HG03354 (cell line): ENCODE data around the gene PRPF31.

Experiments used
- ATAC-seq: cut with Tn5 transposase; IDR thresholded peaks from one replicate; pipeline ENCODE4 v1.9.1; 2021; ENCODE audit warnings: mild to moderate bottlenecking; ENCODE audit not compliant: unreplicated experiment, poor library complexity, severe bottlenecking

PRPF31 gene

DNA sequence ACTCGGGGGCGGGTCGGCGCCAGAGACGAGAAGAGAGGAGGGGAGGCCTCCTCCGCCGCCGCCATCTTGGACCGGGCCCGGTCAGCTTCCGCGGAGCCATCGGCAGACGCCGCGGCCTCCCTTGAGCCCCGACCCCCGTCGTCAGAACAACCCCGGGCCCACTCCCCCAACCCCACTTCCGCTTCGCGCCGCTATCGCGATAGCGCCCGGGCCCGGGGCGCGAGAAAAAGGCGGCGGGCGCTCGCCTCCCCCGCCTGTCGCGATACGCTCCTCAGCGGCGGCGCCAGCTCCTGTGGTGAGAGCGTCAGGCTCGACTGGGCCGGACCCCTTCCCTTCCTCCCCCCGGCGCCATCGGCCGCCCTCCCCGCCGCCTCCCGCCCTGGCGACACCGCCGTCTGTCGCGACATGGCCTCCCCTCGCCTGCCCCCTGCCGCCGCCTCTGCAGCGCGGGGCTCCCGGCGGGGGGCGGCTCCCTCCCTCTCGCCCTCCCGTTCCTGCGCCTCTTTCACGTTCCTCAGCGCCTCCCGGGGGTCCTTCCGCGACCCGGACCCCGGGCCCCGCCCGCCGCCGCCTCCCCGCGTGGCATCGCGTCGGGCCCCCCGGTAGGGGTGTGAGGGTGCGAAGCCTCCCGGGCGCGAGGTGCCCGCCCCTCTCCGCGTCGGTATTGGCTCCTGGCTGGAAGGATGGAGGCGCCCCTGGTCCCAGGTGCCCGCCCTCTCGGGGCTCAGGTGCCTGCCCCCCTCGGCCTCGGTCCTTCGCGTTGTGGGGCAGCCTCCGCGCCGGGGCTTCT, 22.3 kb downstream of the PRPF31 start, which contains the start of gene CNOT3:
Gene CNOT3, plus strand, starts transcription at position 64 of the 790 bp plus-strand sequence. CDS start 5,217 bp downstream, outside the sequence.
- no peak for ATAC-seq

DNA sequence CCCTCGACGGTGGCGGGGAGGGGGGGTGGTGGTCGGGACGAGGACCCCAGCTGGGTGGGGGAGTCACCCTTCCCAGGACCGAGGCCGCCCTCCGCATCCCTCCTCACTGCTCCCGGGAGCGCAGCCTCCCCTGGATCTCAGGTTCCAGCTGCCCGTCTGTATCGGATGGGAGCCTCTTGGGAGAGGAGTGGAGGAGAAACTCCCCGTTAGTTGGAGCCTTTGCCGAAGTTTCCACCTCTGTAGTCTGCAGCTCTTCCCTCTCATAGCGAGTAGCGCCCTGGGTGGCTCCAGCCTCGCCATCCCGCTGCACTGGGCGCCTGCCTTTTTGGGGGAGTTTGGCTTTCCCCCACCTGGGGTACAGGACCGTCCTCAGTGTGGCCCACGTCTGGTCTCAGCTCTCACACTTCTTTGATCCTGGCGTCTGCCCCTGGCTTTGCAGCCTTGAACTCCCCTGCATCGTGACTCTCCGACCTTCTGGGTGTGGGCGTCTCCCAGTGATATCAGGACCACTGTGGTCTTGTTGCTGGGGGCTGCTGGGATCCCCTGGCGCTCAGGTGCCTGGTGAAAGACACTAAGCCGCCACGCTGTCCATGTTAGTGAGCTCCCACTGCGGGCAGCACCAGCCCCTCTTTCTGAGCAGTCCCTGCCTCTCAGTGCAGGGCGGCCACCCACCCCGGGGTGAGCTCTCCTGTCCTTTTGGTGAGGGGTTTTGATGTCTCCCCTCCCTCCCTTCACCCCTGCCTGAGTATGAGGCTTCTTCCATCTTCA, 23.1 kb downstream of the PRPF31 start:
- no peak for ATAC-seq

DNA sequence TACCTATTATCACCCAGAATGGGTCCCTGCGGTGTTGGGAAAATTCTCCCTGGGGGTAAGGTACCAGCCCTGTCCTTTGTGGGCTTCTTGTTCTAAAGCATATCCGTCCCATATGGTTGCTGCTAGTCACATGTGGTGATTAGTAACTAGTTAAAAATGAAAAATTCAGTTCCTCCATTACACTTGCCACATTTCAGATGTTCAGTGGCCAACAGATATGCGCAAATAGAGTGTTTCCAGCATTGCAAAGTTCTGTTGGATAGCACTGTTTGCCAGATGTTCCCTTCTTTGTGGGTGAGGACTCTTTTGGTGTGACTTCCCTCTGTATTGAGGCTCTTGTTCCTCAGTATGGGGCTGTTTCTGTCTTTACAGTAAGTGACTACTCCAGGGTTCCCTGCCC, 25.8 kb downstream of the PRPF31 start:
- ATAC-seq: no peak

DNA sequence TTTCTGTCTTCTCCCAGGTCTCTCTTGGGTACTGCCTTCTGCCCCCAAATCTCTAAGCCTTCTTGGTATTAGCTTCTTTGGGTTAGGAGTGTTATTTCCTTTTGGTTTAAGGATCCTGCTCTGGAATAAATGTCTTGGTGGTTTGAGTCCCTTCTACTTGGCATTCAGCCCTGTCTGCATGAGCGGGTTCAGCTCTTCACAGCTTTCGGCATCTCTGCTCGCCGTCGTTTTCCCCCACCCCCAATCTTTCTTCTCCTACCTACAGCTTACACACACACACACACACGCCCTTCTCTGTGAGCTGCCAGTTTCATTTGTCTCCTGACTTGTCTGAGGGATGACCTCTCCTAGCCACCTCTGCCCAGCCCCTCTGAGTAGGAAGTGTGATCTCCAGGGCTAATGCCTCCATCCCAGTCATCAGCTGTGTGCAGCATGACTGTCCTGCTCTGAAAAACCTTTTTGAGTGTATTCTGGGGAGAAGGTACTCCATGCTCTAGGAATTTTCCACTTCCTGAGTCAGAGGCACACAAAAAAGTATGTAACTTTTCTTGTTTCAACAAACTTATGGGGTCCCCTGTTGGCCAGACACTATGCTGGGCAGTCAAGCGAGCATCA, 26.7 kb downstream of the PRPF31 start:
- no peak for ATAC-seq

DNA sequence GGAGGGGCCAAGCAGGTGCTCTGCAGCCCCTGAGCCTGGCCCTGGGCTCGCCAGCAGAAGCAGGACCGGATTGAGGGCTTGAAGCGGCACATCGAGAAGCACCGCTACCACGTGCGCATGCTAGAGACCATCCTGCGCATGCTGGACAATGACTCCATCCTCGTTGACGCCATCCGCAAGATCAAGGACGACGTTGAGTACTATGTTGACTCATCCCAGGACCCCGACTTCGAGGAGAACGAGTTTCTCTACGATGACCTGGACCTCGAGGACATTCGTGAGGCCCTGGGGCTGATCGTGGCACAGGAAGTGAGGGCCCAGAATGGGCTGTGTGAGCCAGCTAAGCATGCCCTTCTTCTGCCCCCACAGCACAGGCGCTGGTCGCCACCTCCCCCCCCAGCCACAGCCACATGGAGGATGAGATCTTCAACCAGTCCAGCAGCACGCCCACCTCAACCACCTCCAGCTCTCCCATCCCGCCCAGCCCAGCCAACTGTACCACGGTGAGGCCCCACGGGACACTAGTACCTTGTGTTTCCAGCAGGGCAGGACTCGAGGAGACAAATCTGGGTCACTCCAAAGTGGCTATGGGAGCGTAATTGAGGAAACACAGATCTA, 30.1 kb downstream of the PRPF31 start:
- no peak for ATAC-seq

DNA sequence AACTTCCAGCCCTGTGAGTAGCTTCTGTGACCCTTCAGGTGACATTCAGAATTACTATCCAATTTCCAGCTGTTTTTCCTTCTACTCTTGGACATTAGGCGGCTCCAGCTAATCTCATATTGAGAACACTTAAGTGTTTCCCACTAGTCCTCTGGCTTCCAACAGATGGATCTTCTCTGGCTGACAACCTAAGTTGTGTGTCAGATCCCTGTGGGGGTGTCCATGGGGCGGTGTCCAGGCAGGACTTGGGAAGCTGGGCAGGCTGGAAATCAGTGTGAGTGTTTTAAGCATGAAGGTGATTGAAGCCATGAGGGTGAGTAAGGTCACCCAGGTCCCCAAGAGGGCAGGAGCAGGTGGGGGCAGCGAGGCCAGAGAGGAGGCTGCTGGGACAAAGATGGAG, 32.1 kb downstream of the PRPF31 start:
- ATAC-seq: no peak

DNA sequence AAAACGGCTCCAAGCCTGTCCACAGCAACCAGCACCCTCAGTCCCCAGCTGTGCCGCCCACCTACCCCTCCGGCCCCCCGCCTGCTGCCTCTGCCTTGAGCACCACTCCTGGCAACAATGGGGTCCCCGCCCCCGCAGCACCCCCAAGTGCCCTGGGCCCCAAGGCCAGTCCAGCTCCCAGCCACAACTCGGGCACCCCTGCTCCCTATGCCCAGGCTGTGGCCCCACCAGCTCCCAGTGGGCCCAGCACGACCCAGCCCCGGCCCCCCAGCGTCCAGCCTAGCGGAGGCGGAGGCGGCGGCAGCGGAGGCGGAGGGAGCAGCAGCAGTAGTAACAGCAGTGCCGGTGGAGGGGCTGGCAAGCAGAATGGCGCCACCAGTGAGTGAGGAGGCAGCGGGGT, 32.6 kb downstream of the PRPF31 start:
- ATAC-seq: no peak

DNA sequence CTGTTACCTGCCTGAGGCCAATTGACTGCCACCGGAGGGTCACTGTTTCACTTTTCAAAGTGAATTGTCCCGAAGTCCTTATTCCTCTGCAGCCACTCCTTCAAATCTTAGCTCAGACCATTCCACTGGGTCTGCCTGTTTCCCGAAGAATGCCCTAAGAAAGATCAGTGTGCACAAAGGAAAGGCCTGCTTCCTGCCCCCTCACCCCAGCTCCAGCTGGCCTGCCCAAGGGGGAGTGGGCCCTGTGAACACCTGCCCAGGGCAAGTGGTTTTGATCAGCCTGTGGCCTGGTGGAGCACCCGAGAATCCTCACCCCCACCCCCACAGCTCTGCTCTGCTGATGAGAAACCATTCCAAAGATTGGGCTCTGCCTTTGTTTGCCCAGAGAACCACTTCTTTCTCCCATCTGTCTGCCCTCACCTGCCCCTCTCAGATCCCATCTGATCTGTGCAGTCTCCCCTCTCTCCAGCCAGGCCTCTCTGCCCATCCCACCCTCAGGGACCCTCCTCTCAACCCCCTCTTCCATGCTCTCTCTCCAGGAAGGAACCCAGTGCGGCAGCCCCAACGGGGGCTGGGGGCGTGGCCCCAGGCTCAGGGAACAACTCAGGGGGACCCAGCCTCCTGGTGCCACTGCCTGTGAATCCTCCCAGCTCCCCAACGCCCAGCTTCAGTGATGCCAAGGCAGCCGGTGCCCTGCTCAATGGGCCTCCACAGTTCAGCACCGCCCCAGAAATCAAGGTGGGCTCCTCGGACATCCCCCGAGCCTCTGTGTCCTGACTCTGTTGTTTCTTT, 33.7 kb downstream of the PRPF31 start:
- no peak for ATAC-seq

DNA sequence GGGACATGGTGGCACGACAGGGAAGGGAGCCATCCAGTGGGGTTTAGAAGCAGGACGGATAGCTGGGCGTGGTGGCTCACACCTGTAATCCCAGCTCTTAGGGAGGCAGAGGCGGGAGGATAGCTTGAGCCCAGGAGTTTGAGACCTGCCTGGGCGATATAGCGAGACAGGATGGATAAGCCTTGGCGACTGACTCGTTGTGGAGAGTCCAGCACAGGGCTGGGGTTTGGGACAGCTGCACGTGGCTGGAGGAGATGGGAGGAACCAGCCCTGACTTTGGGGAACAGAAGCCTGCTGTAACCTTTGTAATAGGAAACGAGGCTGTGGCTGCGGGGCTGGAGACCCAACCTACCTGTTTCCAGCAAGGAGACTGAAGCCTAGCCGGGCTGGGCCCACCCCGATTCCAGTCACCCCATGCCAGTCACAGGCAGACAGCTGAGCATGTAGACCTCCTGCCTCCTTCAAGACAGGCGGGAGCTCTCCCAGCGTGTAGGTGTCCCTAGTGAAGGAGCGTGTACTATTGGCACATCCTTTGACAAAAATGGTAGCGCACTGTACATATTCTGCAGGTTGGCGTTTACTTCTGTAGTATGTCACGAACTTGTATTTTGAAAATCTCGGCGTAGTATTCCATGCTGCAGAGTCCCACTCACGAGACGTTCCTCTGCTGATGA, 35.9 kb downstream of the PRPF31 start:
- no peak for ATAC-seq

DNA sequence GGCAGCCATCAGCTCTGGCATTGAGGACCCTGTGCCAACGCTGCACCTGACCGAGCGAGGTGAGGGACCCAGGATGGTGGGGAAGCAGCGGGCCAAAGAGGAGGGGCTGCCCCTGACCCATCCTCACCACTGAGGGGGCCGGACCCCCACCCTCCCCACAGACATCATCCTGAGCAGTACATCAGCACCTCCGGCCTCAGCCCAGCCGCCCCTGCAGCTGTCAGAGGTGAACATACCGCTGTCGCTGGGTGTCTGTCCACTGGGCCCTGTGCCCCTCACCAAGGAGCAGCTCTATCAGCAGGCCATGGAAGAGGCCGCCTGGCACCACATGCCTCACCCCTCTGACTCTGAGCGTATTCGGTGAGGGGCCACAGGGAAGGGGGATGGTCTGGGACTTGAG, 36.7 kb downstream of the PRPF31 start:
- ATAC-seq: no peak

DNA sequence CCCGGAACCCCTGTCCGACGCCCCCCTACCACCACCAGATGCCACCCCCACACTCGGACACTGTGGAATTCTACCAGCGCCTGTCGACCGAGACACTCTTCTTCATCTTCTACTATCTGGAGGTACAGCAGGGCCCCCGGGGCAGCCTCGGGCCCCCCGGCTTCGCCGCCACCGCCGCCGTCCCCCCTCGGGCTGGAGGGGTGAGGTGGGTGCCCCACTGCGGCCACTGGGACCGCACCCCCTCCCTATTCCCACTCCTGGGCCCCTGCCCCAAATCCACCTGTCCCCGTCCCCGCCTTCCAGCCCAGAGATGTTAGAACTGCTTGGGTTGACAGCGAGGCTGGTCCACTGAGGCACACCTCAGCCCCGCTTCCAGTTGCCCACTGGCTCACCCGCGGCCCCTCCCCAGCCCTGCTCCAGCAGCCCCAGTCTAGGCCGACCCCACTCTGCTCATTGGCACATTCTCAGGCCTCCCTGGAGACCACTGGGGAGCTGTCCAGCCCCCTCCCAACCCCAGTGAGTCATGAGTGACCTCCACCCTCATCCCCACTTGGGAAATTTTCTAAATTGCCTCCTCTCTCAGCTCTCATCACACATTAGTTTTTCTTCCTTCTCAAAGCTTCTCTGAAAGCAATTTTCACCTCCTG, 37.4 kb downstream of the PRPF31 start:
- no peak for ATAC-seq

DNA sequence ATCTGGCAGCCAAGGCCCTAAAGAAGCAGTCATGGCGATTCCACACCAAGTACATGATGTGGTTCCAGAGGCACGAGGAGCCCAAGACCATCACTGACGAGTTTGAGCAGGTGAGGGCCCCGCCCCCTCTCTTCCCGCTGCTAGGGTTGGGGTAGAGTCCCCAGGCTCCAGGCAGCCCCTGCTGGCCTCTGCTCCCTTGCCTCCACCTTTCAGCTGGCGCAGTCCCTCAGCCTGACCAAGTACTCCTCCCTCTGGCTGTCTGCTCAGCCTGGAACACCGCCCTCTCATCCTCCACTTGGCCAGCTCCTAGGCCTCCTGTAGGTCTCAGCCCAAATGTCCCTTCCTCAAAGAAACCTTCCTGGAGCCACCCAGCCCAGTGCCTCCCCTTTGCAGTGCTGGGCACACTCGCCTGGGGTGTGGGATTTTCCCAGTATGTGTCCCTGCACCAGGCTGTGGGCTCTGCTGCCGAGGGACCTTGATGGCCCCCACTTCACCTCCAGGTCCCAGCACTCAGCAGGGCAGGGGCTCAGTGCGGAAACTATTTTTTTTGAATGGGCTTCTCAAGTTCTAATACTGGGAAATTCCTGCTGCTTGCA, 38.3 kb downstream of the PRPF31 start:
- no peak for ATAC-seq

DNA sequence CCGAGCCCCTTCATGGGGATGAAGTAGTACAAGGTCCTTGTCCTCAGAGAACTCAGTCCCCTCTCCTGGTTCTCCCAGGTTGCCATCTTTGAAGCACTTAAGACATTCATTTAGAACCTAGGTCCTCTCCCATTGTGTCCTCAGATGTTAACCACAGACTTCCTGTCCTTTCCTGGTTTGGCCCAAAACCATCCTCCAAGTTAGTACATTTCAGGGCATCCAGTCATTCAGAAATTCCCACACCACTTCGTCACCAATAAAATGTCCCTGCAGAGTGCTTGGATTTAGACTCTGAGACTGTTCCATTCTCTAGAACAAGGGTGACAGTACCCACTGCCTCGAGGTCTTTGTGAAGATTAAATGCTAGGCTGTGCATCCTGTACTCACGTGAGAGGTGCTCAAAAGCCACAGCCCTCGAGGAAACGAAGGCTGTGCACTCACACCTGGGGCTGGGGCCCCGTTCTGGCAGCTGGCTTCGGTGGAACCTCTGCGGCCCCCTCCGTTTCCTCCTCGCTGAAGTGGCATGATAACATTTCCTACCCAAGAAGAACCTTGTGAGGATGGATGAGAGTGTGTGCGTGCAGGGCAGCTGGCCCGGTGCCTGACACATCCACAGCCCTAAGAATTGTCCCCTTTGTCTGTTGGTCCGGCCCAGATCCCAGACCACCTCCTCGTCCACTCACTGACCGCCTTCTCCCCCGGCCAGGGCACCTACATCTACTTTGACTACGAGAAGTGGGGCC, 39.2 kb downstream of the PRPF31 start:
- ATAC-seq: no peak

DNA sequence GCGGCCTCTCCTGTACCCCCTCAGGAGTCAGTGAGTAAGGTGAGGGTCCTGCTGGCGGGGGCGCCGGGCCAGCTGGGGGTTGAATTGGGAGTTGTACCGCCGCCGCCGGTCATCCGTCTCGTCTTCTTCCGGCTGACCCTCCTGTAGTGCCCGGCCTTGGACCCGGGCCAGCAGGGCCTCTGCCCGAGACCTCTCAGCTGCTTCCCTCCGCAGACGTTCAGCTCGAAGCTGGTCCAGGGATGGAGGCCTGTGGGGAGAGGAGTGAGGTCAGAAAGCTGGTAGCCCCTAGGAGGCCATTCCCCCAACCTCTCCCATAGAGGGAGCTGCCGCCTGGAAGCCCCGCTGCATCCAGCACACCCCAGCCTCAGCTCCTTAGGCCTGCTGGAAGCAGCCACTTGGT, 40.1 kb downstream of the PRPF31 start:
- no peak for ATAC-seq

DNA sequence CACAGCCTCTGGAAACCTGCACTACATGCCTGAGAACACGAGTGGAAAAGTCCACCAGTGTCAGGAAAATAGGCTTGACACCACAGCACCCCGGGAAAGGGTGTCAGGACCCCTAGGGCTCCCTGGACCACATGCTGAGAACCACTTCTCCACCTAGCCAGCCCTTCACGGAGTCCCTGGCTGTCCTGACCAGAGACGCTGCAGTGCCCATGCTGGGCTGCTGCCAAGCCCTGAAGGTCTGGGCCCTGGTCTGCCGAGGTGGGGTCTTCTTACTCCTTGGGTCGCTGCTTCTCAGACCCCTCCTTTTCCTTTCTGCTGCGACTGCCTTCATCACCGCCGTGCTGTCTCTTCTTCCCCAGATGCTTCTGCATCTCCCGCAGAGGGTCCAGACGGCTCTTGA, 40.9 kb downstream of the PRPF31 start:
- no peak for ATAC-seq

DNA sequence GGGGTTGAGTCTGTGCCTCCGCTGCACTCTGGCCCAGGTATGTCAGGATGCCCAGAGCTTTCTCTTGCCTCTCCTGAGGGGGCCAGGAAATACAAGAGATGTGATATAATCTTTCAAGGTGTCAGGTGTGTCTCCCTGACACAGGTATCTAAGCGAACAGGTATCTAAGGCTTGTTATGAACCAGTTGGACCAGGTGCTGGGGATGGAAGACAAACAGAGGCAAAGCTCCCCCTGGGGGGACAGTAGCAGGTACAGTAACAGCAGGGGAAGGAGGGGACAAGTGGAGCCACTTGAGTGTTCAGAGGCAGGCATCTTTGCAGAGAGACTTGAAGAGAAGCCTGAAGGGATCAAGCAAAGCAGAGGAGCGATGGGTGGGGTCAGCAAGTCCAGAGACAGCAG, 41.4 kb downstream of the PRPF31 start:
- ATAC-seq: no peak

DNA sequence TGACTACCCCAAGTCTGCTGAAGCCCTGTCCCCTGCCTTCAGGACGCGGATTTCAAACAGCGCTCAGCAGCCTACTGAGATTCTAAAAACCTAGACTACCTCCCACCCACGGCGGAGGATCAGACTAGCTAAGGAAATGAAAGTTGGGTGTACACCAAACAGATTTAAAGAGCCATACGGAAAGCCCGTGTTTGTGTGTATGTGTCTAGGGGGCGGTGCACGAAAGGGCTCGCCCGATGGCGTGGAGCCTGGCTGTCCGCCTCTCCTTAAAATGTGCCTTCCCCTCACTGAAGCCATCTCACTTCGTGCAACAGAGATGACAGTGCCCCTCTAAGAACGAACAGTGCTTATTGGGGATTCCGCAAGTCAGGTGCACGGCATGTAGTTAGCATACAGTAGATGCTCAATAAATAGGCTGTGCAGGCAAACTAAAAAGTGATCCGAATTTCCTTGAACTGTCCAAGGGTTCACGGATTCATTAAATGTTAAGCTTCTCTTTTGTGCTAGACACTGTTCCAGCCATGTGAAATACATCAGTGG, 43.3 kb downstream of the PRPF31 start:
- no peak for ATAC-seq
